HS-5 (cell line): Measurements from ENCODE around the gene NSUN3.
"Not testable (repeated sequence)": the region's sequence is repeated elsewhere in the genome, so short reads cannot be mapped to it uniquely, and the experiment has no call there.

Experiments
- DNase-seq: peaks from one replicate; pipeline ENCODE4 v3.0.0-alpha.2; 2012; ENCODE audit warnings: low read depth

Gene NSUN3

DNA sequence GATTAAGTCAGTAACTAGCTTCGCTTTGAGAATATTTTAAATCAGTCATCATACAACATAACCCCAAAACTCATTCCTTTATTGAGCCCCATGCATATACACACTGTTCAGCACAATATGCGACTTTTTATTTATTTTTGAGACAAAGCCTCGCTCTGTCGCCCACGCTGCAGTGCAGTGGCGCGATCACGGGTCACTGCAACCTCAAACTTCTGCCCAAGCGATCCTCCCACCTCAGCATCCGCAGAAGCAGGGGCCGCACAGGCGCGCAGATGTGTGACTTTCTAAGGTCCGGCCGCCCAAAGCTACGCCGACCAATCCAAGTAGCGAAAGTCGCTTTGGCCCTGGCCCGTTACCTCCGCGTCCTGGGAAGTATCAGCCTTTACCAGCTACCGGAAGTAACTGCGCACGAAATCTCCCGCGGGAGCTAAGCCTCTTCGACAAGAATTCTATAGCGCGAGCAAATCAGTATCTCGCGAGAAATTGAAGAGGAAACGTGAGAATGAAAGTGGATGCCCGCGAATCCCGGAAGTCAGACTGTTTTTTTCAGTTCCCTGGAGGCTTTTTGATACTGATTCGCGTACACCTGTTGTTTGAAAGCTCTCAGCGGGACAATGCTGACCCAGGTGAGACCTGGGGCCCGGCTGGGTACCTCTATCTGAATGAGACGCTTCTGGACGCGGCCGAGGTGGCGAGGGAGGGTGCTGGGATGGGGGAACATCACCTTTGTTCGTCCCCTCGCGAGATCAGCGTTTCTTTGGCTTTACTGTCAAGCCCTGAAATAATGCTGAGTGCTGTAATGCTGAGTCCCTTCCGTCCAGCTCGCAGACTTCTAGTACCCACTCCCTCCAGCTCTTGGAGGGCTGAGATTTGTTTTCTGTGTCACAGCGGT lies at the start of gene NSUN3, which contains the start of gene DHFR2:
TSS of gene NSUN3 (plus strand) at position 549 of the 892 bp plus-strand sequence. CDS start at position 615, 66 bp downstream.
TSS of gene DHFR2 (minus strand) at position 404 of the 892 bp plus-strand sequence. CDS start 1,405 bp downstream, outside the sequence.
- DNase-seq: peak; percentile 94

DNA sequence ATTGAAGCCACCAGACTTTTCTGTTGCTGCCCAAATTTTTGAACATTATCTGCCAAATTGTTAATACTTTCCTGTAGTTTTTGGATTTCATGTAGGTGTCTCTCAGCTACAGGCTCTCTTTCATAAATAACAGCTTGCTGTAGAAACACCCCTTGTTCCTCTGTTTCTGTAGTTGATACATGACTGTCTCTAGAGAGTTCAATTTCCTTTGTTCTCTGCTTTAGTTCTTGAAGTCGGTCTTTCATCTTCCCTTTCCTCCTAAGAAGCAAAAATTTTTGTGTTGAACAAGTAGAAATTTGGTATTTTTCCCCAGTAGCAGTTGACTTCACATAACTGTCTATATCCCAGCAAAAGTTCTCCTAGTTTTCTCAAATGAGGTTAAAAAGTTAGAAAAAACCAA lies 47.8 kb upstream of the NSUN3 start:
- DNase-seq: no peak

DNA sequence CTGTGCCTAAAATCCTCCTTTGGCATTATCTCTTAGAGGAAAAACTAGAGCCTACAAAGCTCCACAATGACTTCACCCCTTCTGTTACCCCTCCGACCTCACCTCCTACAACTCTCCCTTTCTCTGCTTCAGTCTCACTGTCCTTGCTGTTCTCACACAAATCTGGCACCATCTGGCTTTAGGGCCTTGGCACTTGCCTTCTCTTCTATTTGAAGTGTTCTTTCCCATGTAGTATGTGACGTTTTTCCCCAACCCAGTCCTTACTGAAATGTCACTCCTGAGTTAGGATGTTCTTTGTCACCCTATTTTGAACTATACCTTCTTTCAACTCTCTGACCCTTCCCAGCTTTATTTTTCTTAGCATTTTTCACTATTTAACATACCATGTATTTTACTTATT lies 43.2 kb upstream of the NSUN3 start:
- DNase-seq: no peak

GRCh38 chr3:94020293-94020692 lies 42.6 kb upstream of the NSUN3 start:
- no peak for DNase-seq

DNA sequence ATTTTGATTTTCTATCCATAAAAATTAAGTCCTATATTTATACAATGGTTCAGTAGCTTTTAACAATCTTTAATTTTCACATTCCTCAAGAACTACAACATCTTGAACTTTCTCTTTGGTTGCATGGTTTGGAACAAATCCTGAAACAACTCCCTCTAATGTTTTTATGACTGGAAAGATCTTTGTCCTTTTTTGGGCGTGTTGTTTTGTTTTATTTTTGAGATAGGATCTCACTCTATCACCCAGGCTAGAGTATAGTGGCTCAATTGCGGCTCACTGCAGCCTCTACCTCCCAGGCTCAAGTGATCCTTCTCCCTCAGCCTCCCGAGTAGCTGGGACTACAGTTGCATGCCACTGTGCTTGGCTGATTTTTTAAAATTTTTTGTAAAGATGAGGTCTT lies 38.5 kb upstream of the NSUN3 start:
- no peak for DNase-seq

GRCh38 chr3:94026623-94027022 lies 36.2 kb upstream of the NSUN3 start:
- DNase-seq: no peak

GRCh38 chr3:94028093-94028837 lies 34.6 kb upstream of the NSUN3 start, which contains the start of gene STX19:
Gene STX19 (minus strand): TSS chr3:94028597. CDS start chr3:94015269, 13,328 bp downstream.
- no peak for DNase-seq

DNA sequence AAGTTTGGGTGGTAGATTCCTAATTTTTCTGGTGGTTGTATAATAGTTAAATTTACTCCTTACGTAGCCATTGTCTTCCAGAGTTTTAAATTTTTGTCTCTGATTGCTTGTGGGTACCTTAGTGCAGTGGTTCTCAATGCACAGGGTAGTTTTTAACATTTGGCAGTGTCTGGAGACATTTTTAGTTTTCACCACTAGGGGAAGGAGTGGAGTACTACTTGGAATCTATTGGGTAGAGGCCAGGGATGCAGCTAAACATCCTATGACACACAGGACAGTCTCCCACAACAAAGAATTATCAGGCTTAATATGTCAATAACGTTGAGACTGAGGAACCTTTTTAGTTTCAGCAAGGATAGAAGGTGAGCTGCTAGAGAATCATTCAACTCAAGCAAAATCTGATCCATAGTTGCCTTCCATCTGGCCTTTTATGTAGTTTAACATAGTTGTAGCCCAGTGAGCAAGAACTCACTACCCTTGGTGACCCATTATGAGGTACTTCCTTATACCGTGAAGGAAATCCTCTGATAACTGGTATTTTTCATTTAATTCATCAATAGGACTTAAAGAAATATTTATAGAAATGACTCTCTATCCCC lies 25.9 kb upstream of the NSUN3 start:
- DNase-seq: peak; percentile 35

- DNase-seq: no peak
Measured at GRCh38 chr3:94043285-94043684, 19.6 kb upstream of the NSUN3 start.

DNA sequence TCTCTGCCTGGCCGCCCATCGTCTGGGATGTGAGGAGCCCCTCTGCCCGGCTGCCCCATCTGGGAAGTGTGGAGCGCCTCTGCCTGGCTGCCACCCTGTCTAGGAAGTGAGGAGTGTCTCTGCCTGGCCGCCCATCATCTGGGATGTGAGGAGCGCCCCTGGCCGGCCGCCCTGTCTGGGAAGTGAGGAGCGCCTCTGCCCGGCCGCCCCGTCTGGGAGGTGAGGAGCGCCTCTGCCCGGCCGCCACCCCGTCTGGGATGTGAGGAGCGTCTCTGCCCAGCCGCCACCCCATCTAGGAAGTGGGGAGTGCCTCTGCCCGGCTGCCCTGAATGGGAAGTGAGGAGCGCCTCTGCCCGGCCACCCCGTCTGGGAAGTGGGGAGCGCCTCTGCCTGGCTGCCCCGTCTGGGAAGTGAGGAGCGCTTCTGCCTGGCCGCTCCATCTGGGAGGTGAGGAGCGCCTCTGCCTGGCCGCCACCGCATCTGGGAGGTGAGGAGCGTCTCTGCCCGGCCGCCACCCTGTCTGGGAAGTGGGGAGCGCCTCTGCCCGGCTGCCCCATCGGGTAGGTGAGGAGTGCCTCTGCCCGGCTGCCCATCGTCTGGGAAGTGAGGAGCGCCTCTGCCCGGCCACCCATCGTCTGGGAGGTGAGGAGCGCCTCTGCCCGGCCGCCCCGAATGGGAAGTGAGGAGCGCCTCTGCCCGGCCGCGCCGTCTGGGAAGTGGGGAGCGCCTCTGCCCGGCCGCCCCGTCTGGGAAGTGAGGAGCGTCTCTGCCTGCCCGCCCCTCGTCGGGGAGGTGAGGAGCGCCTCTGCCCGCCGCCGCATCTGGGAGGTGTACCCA lies 18.5 kb upstream of the NSUN3 start:
- DNase-seq: not testable (repeated sequence)

GRCh38 chr3:94046533-94046932 lies 16.3 kb upstream of the NSUN3 start:
- DNase-seq: no peak

DNA sequence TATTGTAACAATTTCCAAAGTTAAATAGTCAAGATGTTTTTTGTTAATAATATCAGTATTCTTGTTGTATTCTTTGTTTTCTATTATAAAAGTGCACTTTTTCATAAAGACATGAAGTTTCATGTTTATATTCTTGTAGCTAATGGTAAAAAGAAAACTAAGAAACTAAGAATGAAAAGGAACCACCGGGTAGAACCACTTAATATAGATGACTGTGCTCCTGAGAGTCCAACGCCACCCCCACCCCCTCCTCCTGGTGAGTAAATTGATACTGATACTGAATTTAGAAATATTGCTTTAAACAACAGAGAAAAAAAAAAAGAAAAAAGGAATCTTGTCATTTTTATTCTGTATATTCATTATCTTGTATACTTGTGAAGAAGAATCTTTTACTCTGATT lies 13.6 kb upstream of the NSUN3 start:
- no peak for DNase-seq

DNA sequence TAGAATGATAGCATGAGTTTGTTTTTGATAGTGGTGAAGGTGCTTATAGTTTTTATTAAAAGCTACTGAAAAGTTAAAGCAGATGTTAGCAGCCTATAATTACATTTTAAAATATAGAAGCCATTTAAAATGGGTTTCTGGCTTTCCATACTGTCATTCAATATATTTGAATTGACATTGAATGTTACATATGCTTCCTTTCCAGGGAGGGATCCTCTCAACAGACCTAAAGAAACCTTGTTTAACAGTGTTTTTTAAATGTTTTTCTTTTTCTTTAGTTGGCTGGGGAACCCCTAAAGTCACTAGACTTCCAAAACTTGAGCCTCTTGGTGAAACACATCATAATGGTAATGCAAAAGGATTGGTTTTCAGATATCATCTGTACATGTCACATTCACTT lies 12.3 kb upstream of the NSUN3 start:
- no peak for DNase-seq

GRCh38 chr3:94061297-94061696 lies 1.6 kb upstream of the NSUN3 start:
- no peak for DNase-seq

- DNase-seq: no peak
Measured at GRCh38 chr3:94063496-94064119, 747 bp downstream of the NSUN3 start.

- no peak for DNase-seq
Measured at GRCh38 chr3:94064243-94064860, 1.5 kb downstream of the NSUN3 start.

DNA sequence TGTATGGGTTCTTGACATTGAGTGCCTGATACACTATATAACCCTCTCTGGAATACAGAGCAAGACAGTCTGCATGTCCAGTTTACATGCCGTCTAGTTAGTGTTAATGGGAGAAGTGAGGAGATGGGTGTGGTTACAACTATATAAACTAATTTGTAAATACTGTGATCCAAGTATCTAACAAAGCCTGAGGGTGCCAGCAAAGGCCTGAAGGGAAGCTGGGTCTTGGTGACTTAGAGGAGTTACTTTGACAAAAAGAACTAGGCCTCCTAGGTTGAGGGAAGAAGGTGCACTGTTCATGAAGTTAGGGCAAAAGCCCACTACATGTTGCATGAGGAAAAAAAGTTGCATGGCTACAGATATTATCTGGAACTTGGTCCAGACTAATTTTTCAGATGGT lies 2.3 kb downstream of the NSUN3 start:
- no peak for DNase-seq

DNA sequence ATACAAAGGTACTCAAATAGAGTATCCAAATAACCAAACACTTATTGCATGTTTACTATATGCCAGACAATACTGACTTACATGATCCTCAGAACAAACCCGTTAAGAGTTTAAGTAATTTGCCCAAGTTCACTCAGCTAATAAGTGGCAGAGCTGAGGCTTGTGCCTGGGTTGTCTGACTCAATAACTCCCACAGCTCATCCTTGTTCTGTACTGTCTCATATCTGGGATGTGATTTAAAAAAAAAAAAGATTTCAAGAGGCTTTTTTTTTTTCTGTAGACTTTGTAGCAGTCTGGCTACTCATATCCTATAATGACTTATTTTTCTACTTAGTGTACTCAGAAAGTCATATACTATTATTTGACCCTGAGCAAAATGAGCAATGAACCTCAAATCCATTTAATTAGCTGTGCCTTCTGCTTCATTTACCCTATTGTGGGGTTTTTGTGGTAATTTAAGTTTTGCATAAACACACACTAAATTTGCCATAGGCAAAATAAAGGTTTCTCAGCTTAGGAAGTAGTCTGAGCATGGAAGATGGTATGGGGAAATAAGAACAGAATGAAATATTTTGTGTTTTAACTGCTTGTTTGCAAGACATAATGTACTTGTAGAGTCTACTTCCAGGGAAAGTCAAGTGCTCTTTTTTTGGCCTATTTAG lies 3.1 kb downstream of the NSUN3 start:
- no peak for DNase-seq

DNA sequence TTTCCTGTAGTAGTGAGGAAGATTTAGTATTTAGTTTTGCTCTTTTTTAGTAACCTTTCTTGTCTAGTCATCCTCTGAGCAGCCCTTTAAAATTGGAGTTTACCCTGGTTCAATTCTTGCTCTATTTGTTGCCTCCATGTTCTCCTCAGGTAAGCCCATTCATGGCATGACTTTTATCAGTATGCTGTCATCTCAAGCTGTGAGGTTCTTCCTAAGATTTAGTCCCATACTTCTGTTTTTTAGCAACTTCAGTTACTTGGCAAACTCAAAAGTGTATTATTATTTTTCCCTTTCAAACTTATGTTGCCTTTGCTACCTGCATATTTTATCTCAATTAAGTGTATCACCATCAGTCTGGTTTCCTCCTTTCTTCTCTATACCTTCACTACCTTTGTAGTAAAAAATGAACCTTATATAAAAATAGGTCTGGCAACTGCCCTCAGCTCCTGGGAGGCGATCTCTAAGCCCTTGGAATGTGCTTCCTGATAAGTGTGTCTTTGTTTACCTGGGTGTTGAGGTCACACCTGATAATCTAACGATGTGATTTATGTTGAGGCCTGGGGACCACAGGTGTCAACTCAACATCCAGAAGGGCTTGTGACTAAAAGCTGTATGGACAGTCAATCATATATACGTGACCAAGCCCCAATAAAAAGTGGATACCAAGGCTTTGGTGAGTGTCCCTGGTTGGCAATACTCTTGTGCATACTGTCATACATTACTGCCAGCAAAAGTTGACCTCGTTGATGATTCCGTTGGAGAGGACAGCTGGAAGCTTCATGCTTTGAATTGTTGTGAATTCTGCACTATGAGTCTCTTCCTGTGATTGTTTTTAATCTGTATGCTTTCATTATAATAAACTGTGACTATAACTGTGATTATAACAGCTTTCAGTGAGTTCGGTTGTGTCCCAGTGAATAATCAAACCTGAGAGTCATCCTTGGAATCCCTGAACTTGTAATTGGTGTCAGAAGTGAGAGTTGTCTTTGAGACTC lies 3.9 kb downstream of the NSUN3 start:
- DNase-seq: no peak
